GM23338 (cell line): ENCODE measurements around the gene COL4A6. TPM values are rescaled to one million over a fixed set of nuclear protein-coding genes. Genes with fewer than 3 reads are reported as not detected.

Source experiments
- ATAC-seq: fragments of 200-7000 bp; cut with Tn5 transposase; 3 replicates; pipeline ENCODE4 v1.9.1; 2020
- DNase-seq: peaks from one replicate; pipeline ENCODE4 v3.0.0-alpha.2; 2015; ENCODE audit warnings: low spot score
- H2AFZ ChIP-seq: fragments of 200-600 bp; sonication (generic); 2 replicates; pipeline ENCODE4 v1.8.0; 2016; ENCODE audit warnings: antibody characterized with exemption, mild to moderate bottlenecking, moderate library complexity
- H3F3A ChIP-seq: fragments of 200-600 bp; sonication (generic); replicated peaks from 2 replicates; pipeline ENCODE4 v1.8.0; 2017; ENCODE audit warnings: antibody characterized with exemption, mixed run types, low read depth
- H3K27ac ChIP-seq: fragments of 200-600 bp; sonication (generic); 2 replicates; pipeline ENCODE4 v1.6.1; 2016; ENCODE audit warnings: low read depth
- H3K27me3 ChIP-seq: fragments of 200-600 bp; sonication (generic); 2 replicates; pipeline ENCODE4 v1.8.0; 2016; ENCODE audit warnings: mild to moderate bottlenecking, mixed run types, moderate library complexity; ENCODE audit not compliant: insufficient read depth
- H3K36me3 ChIP-seq: fragments of 200-600 bp; sonication (generic); 2 replicates; pipeline ENCODE4 v1.8.0; 2016; ENCODE audit warnings: mild to moderate bottlenecking; ENCODE audit not compliant: insufficient read depth
- H3K4me1 ChIP-seq: fragments of 200-600 bp; sonication (generic); 2 replicates; pipeline ENCODE4 v1.8.0; 2016; ENCODE audit warnings: mild to moderate bottlenecking, moderate library complexity; ENCODE audit not compliant: insufficient read depth
- H3K4me2 ChIP-seq: fragments of 200-600 bp; sonication (generic); 2 replicates; pipeline ENCODE4 v1.7.1; 2017; ENCODE audit warnings: mixed run types
- H3K4me3 ChIP-seq: fragments of 200-600 bp; sonication (generic); 2 replicates; pipeline ENCODE4 v1.6.1; 2016; ENCODE audit warnings: mixed run types
- H3K79me2 ChIP-seq: fragments of 200-600 bp; sonication (generic); replicated peaks from 2 replicates; pipeline ENCODE4 v1.8.0; 2017; ENCODE audit warnings: mild to moderate bottlenecking; ENCODE audit not compliant: insufficient read depth
- H3K9me2 ChIP-seq: fragments of 200-600 bp; sonication (generic); 2 replicates; pipeline ENCODE4 v1.8.0; 2017; ENCODE audit not compliant: insufficient read depth
- H4K20me1 ChIP-seq: fragments of 200-600 bp; sonication (generic); replicated peaks from 2 replicates; pipeline ENCODE4 v1.8.0; 2017; ENCODE audit warnings: mild to moderate bottlenecking; ENCODE audit not compliant: insufficient read depth
- H3K27ac Mint-ChIP-seq: 2 replicates; pipeline ENCODE4 v1.8.0; 2020; ENCODE audit warnings: inconsistent platforms, mild to moderate bottlenecking, moderate library complexity, mixed read lengths
- H3K27me3 Mint-ChIP-seq: 3 replicates; pipeline ENCODE4 v1.8.0; 2022; ENCODE audit warnings: low read depth, mild to moderate bottlenecking, moderate library complexity, mixed read lengths, inconsistent platforms; ENCODE audit not compliant: insufficient read depth, poor library complexity
- H3K36me3 Mint-ChIP-seq: 3 replicates; pipeline ENCODE4 v1.8.0; 2021; ENCODE audit warnings: low read depth, mild to moderate bottlenecking, inconsistent platforms, moderate library complexity, mixed read lengths
- H3K4me1 Mint-ChIP-seq: 3 replicates; pipeline ENCODE4 v1.8.0; 2020; ENCODE audit warnings: mild to moderate bottlenecking, inconsistent platforms, mixed read lengths
- H3K4me3 Mint-ChIP-seq: 3 replicates; pipeline ENCODE4 v1.8.0; 2021; ENCODE audit warnings: moderate library complexity, mild to moderate bottlenecking, inconsistent platforms, mixed read lengths
- H3K9me3 Mint-ChIP-seq: 3 replicates; pipeline ENCODE4 v1.8.0; 2020; ENCODE audit warnings: moderate library complexity, mild to moderate bottlenecking, inconsistent platforms, mixed read lengths
- CREB1 ChIP-seq: fragments of 250-450 bp; sonication (Bioruptor Pico); IDR thresholded peaks from 2 replicates; pipeline ENCODE4 v1.5.0; 2020; ENCODE audit warnings: low read depth, mild to moderate bottlenecking, moderate library complexity
- CTCF ChIP-seq, 2 experiments: fragments of 200-600 bp in 1 of 2; sonication (generic) in 1 of 2; conservative IDR thresholded peaks; 2 replicates each; pipeline versions ENCODE4 v1.5.1 to v1.6.1; 2016 to 2017; ENCODE audit warnings: antibody characterized with exemption in 2 of 2, low read depth in 2 of 2, mild to moderate bottlenecking in 2 of 2, moderate library complexity in 1 of 2
- ETS1 ChIP-seq: IDR thresholded peaks from 2 replicates; pipeline ENCODE4 v1.6.1; 2016; ENCODE audit warnings: antibody characterized with exemption
- EZH2 ChIP-seq: fragments of 200-600 bp; sonication (generic); IDR thresholded peaks from one replicate; pipeline ENCODE4 v1.8.0; 2017; ENCODE audit warnings: antibody characterized with exemption, mild to moderate bottlenecking, low read depth; ENCODE audit not compliant: unreplicated experiment
- EZH2phosphoT487 ChIP-seq: fragments of 200-600 bp; sonication (generic); IDR thresholded peaks from one replicate; pipeline ENCODE4 v1.8.1; 2018; ENCODE audit warnings: antibody characterized with exemption; ENCODE audit not compliant: unreplicated experiment
- JUNB ChIP-seq: IDR thresholded peaks from one replicate; pipeline ENCODE4 v1.6.1; 2016; ENCODE audit warnings: antibody characterized with exemption; ENCODE audit not compliant: unreplicated experiment
- NANOG ChIP-seq: IDR thresholded peaks from 2 replicates; pipeline ENCODE4 v1.6.1; 2016; ENCODE audit warnings: antibody characterized with exemption, borderline replicate concordance
- POLR2AphosphoS5 ChIP-seq: IDR thresholded peaks from 2 replicates; pipeline ENCODE4 v1.6.1; 2016; ENCODE audit warnings: antibody characterized with exemption, low read depth
- REST ChIP-seq: IDR thresholded peaks from one replicate; pipeline ENCODE4 v1.6.1; 2018; ENCODE audit warnings: antibody characterized with exemption; ENCODE audit not compliant: unreplicated experiment
- STAT1 ChIP-seq: IDR thresholded peaks from one replicate; pipeline ENCODE4 v1.6.1; 2016; ENCODE audit warnings: antibody characterized with exemption; ENCODE audit not compliant: unreplicated experiment
- ZNF114 ChIP-seq: fragments of 250-450 bp; sonication (Bioruptor Pico); IDR thresholded peaks from 2 replicates; pipeline ENCODE4 v1.5.0; 2020; ENCODE audit warnings: mild to moderate bottlenecking, moderate library complexity
- ZNF331 ChIP-seq: fragments of 250-450 bp; sonication (Bioruptor Pico); IDR thresholded peaks from 2 replicates; pipeline ENCODE4 v1.5.0; 2020; ENCODE audit warnings: low read depth, mild to moderate bottlenecking, moderate library complexity
- ZNF462 ChIP-seq: fragments of 250-450 bp; sonication (Bioruptor Pico); IDR thresholded peaks from 2 replicates; pipeline ENCODE4 v1.5.0; 2020; ENCODE audit warnings: mild to moderate bottlenecking, moderate library complexity
- polyA plus RNA-seq: library from polyadenylated mRNA; unstranded; fragments of >200 nt; fragmentation: Nextera tagmentation; extraction: Ambion mirVana; gene quantifications from 2 replicates; pipeline ENCODE4 v1.2.1, GENCODE V29; 2016
- total RNA-seq: library from RNA; depleted of rRNA; stranded (reverse); fragments of >200 nt; shearing (Covaris generic); gene quantifications from 2 replicates; pipeline ENCODE4 v1.2.3, GENCODE V29; 2014

COL4A6 gene
- total and polyA plus RNA-seq, 2 experiments from 2014 or later = 4.1 to 15.2 TPM

- H2AFZ ChIP-seq = no peak overlapping the region
- H3K27ac ChIP-seq = no peak overlapping the region
- Mint-ChIP-seq H3K9me3 (no peaks in the 10 kb centered on the region; the same call in 2 of the 3 replicates), H3K4me1 (peaks cover 27% of the 10 kb centered on the region), H3K27me3 (no peaks in the 10 kb centered on the region), H3K27ac (no peak overlapping the region), H3K36me3 (no peaks in the 10 kb centered on the region; the same call in 1 of the 3 replicates), H3K4me3 (no peak overlapping the region)
- no peak for ATAC-seq
- peaks cover 16% of the 10 kb centered on the region for H3K4me1 ChIP-seq
- H3K79me2 ChIP-seq = no peaks in the 10 kb centered on the region
- TF ChIP-seq ZNF462 (CRISPR knock-in tag) (no peak), NANOG (no peak), EZH2phosphoT487 (no peak), CREB1 (CRISPR knock-in tag) (no peak), JUNB (no peak), REST (no peak), CTCF (conservative IDR thresholded peaks at IDR 0.05; ENCODE audit: low read depth in 2 of 2) (no peak), EZH2 (no peak), ZNF331 (CRISPR knock-in tag) (no peak), POLR2AphosphoS5 (no peak), ETS1 (no peak), STAT1 (no peak), ZNF114 (CRISPR knock-in tag) (no peak)
- DNase-seq = no peak
- H3K4me2 ChIP-seq = no peak overlapping the region
- no peak overlapping the region for H3K4me3 ChIP-seq
- no peaks in the 10 kb centered on the region for H4K20me1 ChIP-seq
- no peaks in the 10 kb centered on the region for H3K36me3 ChIP-seq
- H3K27me3 ChIP-seq = no peaks in the 10 kb centered on the region
- no peaks in the 10 kb centered on the region for H3F3A ChIP-seq
- no peaks in the 10 kb centered on the region for H3K9me2 ChIP-seq
These were observed 78.2 kb downstream of the COL4A6 start for GRCh38 chrX:108359806-108360602.
